SK-N-DZ (cell line): ENCODE results near the gene CELA1.
"Not testable (repeated sequence)": the region's sequence is repeated elsewhere in the genome, so short reads cannot be mapped to it uniquely, and the experiment has no call there.

Experiments
- DNase-seq: peaks from one replicate; pipeline ENCODE4 v3.0.0-alpha.2; 2015; ENCODE audit warnings: low spot score

Gene CELA1

DNA sequence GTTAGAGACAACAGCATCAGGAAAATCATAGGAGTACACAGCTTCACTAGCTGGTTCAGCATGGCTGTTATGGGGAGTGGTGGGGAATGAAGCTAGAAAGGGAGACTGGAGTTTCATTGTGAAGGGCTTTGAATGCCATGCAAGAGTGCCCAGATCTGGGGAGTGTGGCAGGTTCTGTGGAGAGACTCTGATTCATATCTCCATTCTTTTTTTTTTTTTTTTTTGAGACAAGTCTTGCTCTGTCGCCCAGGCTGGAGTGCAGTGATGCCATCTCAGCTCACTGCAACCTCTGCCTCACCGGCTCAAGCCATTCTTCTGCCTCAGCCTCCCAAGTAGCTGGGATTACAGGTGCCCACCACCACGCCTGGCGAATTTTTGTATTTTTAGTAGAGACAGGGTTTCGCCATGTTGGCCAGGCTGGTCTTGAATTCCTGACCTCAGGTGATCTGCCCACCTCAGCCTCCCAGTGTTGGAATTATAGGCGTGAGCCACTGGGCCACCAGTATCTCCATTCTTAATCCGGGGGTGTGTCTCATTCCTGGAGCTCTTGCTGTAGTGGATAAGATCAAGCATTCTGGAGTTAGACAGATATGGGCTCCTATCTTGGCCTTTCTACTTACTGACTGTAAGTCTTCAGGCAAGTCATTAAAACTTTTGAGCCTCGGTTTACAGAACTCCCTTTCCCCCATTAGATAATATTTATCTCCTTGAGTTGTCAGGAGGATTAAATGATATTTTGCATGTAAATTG is 28.2 kb downstream of the CELA1 start:
- not testable (repeated sequence) for DNase-seq

DNA sequence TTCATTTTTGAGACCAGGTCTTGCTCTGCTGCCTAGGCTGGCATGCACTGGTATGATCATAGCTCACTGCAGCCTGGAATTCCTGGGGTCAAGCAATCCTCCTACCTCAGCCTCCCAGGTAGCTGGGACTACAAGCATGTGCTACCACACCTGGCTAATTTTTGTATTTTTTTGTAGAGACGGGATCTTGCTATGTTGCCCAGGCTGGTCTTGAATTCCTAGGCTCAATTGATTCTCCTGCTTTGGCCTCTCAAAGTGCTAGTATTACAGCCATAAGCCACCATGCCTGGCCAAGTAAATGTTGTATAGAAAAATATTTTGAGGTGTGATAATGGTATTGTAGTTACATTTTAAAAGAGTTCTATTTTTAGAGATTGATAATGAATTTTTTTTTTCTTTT is 35.1 kb downstream of the CELA1 start:
- DNase-seq: no peak

DNA sequence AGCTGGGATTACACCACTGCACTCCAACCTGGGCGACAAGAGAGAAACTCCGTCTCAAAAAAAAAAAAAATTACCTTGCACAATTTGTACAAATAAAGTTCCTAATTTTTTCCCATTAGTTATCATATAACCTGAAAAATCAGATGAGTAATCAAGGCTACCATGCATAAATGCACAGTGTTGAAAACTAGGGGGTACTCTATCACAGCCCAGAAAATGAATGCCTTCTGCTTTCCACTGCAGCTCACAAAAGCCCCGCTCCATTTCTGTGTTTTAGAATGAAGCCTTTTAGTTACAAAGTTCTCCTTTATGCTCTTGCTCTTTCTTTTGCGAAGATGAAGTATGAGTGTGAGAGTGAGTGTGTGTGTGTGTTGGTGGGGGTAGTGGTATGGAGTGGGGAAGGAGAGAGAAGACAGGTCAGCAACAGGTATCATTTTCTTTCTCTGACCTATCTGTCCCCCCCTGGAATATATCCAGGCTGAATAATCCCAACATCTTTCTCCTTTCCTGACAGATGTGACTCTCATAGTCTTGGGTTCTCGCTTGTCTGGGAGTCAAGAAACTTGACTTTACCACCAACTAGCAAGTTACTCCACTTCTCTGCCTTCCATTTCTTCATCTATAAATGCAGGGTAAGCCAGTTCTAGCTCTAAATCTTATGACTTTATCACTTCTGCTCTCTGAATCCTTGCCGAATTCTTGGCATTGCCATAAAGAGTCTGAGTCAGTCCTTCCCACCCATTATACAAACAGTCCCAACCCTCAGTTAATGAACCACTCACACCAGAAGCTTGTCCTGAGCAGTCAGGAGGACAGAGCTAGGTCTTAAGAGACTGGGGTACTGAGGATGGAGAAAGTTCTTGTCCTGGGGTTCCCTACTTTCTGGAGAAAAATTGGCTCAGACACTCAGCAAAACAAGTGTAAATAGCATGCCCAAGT is 38.6 kb downstream of the CELA1 start:
- DNase-seq: no peak

DNA sequence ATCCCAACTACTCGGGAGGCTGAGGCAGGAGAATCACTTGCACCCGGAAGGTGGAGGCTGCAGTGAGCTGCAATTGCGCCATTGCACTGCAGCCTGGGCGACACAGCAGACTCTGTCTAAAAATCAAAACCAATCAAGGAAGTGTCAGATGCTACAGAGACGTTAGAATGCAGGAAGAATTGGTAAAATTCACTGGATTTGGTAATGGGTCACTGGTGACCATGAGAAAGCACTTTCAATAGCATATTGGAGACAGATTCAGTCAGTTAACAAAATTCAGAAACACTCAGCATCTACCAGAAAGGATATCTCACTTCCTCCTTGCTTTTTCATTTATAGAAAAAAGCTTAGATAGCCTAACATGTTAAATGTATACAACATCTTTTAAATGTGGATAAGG is 40.0 kb downstream of the CELA1 start:
- no peak for DNase-seq

DNA sequence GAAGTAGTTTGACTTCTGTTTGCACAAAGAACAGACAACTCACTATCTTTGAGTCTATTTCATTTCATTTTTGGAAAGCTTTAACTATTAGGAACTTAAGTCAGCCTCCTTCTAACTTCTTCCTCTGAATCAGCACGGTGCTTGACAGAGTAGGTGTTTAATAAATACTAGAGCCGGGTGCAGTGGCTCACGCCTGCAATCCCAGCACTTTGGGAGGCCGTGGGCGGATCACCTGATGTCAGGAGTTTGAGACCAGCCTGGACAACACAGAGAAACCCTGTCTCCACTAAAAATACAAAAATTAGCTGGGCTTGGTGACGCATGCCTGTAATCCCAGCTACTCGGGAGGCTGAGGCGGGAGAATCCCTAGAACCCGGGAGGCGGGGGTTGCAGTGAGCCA is 45.7 kb downstream of the CELA1 start:
- DNase-seq: not testable (repeated sequence)

- no peak for DNase-seq
Measured at GRCh38 chr12:51295651-51296050, 50.8 kb downstream of the CELA1 start.

DNA sequence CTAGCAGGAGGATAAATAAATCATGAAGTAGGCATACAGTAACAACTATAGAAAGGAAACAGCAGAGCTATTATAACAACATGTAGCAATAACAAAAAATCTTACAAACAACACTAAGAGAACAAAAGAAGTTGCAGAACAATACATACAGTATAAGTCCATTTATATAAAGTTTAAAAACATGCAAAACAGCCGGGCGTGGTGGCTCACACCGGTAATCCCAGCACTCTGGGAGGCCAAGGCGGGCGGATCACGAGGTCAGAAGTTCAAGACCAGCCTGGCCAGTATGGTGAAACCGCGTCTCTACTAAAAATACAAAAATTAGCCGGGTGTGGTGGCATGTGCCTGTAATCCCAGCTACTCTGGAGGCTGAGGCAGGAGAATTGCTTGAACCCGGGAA is 52.4 kb downstream of the CELA1 start:
- DNase-seq: not testable (repeated sequence)

DNA sequence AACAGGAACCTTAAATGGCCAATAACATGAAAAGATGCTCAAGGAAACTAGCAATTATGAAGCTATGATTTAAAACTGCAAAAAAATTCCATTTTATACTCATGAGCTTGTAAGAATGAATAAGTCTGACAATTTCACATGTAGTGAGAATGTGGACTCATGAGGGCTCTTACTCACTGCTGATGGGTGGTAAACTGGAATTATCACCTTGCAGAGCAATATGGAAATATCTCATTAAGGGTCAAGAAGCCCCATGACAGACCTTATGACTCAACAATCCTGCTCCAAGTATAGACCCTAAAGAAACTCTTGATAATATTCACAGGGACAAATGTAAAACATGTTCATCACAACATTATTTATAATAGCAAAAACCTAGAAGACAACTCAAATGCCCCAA is 52.8 kb downstream of the CELA1 start:
- no peak for DNase-seq

DNA sequence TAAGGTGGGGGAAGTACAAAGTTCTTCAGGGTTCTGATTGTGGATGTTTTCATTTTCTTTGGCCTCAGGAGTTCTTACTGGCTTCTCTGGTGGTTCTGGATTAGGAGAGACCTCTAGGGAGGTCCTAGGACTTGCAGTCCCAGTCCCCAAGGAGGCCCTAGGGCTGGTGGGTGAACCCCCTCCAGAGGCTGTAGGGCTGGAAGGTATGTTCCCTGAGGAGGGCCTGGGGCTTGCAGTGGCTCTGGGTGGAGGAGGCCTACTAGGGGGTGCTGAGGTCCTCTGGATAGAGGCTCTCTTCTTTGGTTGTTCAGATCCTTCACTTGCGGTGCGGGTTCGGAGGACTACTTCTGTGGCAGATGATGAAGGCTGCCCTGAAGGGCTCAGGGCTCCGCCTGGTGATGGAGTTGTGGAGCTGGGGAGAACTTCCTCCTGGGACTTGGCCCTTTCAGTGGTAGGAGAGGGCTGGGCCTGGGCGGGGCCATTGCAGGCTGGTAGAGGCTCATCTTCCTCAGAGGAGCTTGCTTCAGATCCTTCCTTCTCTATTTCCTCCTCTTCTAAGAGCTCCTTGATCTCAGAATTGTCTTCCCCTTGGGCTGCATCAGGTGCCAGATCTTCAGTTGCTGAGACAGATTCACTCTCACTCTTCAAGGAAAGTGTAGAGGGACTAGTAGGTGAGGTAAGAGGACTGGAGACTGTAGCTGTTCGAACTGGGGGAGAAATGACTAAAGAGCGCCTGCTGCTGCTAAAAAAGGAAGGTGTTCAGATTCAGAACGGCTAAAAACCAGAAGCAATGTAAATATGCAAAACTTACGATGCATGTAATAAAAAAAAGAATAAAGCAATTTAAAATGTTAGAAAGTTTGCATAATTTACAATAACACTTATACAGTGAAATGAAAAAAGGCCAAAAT is 54.6 kb downstream of the CELA1 start:
- DNase-seq: not testable (repeated sequence)

DNA sequence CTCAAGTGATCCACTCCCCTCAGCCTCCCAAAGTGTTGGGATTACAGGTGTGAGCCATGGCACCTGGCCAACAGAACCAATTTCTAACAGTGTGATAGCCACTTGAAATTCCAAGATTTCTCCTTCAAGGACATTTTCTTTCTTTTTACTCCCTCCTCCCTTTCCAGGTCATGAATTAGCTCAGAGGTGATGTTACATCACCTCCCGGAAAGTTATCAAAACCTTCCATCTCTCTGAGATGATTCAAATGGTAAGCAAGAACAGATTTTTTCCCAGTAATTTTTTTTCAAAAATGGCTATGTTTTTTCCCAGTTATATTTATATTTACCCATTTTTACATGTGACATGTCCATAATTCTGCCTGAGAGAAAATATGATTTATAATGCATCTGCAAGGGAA is 60.6 kb downstream of the CELA1 start:
- no peak for DNase-seq

DNA sequence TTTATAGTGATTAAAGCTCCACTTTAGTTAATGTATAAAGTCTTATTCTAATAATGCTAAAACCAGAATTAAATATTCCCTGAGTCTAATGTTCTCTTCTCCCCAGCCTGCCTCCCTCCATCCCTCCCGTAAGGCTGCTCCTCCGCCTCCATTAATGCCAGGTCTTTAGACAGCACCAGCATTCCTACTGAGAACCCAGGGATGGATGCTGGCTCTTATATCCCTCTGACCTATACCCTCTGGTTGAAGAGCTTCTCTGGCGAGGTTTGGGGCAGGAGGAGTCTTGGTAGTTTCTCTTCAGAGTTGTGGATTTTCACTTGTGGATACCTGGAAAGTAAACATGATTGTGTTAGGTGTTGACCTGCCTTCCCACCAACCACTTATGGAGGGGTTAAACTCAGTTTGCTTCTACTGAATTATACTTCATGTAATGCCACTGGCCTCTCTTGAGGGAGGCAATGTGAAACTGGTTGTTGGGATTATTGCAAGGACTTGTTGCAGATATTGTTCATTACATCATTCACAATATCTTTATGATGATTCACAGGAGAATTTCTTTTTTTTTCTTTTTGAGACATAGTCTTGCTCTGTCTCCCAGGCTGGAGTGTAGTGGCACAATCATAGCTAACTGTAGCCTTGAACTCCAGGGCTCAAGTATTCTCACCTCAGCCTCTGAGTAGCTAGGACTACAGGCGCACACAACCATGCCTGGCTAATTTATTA is 65.1 kb downstream of the CELA1 start:
- DNase-seq: no peak
